K562 (cell line): Measurements from ENCODE around the gene HAPLN3. TPM values are rescaled to one million over a fixed set of nuclear protein-coding genes. Genes with fewer than 3 reads are reported as not detected.

Source experiments
- DMBX1 ChIP-seq: fragments of 250-450 bp; sonication (Bioruptor Pico); IDR thresholded peaks from 2 replicates; pipeline ENCODE4 v1.8.0; 2022; ENCODE audit warnings: inconsistent platforms, mild to moderate bottlenecking, moderate library complexity, borderline replicate concordance
- ETV1 ChIP-seq: fragments of 450-650 bp; conservative IDR thresholded peaks from 2 replicates; pipeline ENCODE4 v1.6.1; 2016; ENCODE audit warnings: missing genetic modification characterization, control low read depth, low read depth, missing compliant biosample characterization
- ID3 ChIP-seq, 2 experiments: fragments of 250-450 bp in 1 of 2; fragments of 450-650 bp in 1 of 2; sonication (Bioruptor Pico) in 1 of 2; IDR thresholded peaks; 2 replicates each; pipeline versions ENCODE4 v1.6.1 to v1.8.0; 2016 to 2021; ENCODE audit warnings: mild to moderate bottlenecking in 2 of 2, moderate library complexity in 2 of 2, missing compliant biosample characterization in 1 of 2, missing genetic modification characterization in 1 of 2
- ILK ChIP-seq: fragments of 450-650 bp; IDR thresholded peaks from 2 replicates; pipeline ENCODE4 v1.6.1; 2016; ENCODE audit warnings: missing genetic modification characterization, low read depth, mild to moderate bottlenecking, missing compliant biosample characterization, moderate library complexity, borderline replicate concordance
- JUN ChIP-seq, 2 experiments: sonication (generic) in 1 of 2; formaldehyde crosslinking in 1 of 2; IDR thresholded peaks; 2 replicates each; pipeline versions ENCODE4 v1.6.1 to v1.8.0; 2012 to 2022; ENCODE audit warnings: borderline replicate concordance in 2 of 2, mild to moderate bottlenecking in 2 of 2, improper control_type of control experiment in 1 of 2, low read depth in 1 of 2, low read length in 1 of 2, missing genetic modification reagents in 1 of 2
- JUND ChIP-seq, 2 experiments: IDR thresholded peaks; 2 replicates in 1 of 2; 3 replicates in 1 of 2; pipeline ENCODE4 v1.6.1; 2011; ENCODE audit warnings: borderline replicate concordance in 2 of 2, low read depth in 2 of 2, low read length in 2 of 2, improper control_type of control experiment in 1 of 2, missing biosample characterization in 1 of 2, missing genetic modification characterization in 1 of 2, missing genetic modification reagents in 1 of 2
- RFX7 ChIP-seq: fragments of 250-450 bp; sonication (Bioruptor Pico); IDR thresholded peaks from 2 replicates; pipeline ENCODE4 v1.5.1; 2021; ENCODE audit warnings: mild to moderate bottlenecking
- STAT5B ChIP-seq: fragments of 250-450 bp; sonication (Bioruptor Pico); IDR thresholded peaks from 2 replicates; pipeline ENCODE4 v1.8.0; 2021; ENCODE audit warnings: mild to moderate bottlenecking, inconsistent platforms
- TCF7L2 ChIP-seq: fragments of 150-350 bp; IDR thresholded peaks from 2 replicates; pipeline ENCODE4 v1.6.1; 2016; ENCODE audit warnings: low read depth, mild to moderate bottlenecking, low read length, moderate library complexity
- TSHZ1 ChIP-seq: fragments of 250-450 bp; sonication (Bioruptor Pico); IDR thresholded peaks from 2 replicates; pipeline ENCODE4 v1.4.0; 2020; ENCODE audit warnings: mild to moderate bottlenecking, moderate library complexity
- ZNF175 ChIP-seq: fragments of 200-800 bp; sonication (Bioruptor generic); IDR thresholded peaks from 2 replicates; pipeline ENCODE4 v1.6.1; 2016; ENCODE audit warnings: low read depth, mild to moderate bottlenecking, missing genetic modification characterization, missing compliant biosample characterization
- ZNF41 ChIP-seq: fragments of 250-450 bp; sonication (Bioruptor Pico); conservative IDR thresholded peaks from 2 replicates; pipeline ENCODE4 v1.4.0; 2020; ENCODE audit warnings: mild to moderate bottlenecking
- polyA plus RNA-seq, 8 experiments: library from polyadenylated mRNA; depleted of rRNA in 4 of 8; stranded (reverse) in 5 of 8; unstranded in 3 of 8; fragments of >200 nt; fragmentation: Nextera tagmentation in 2 of 8; fragmentation: Illumina TruSeq in 1 of 8; extraction: Ambion mirVana in 2 of 8; extraction: Trizol in 1 of 8; gene quantifications; 2 replicates each; pipeline versions ENCODE4 v1.2.1 to v1.2.3, GENCODE V29; 2011 to 2014; ENCODE audit warnings: inconsistent platforms in 1 of 8, missing spikeins in 1 of 8
- total RNA-seq, 7 experiments: library from RNA; depleted of rRNA in 6 of 7; stranded (reverse); fragments of >200 nt in 6 of 7; fragmentation: Illumina TruSeq in 2 of 7; extraction: Trizol in 2 of 7; gene quantifications; 2 replicates each; pipeline versions ENCODE4 v1.2.1 to v1.2.3, GENCODE V29; 2011 to 2021; ENCODE audit warnings: low replicate concordance in 1 of 7
- TF ChIP-seq, protein P1 (sequence below): IDR thresholded peaks from 2 replicates; pipeline ENCODE4 v1.6.1; 2014; ENCODE audit warnings: antibody characterized with exemption
- TF ChIP-seq, protein P2 (sequence below), 2 experiments: fragments of 200-800 bp in 1 of 2; sonication (Bioruptor generic) in 1 of 2; sonication (generic) in 1 of 2; formaldehyde crosslinking in 1 of 2; IDR thresholded peaks in 1 of 2; conservative IDR thresholded peaks in 1 of 2; 2 replicates each; pipeline versions ENCODE4 v1.5.0 to v1.6.1; 2016 to 2020; ENCODE audit warnings: missing compliant biosample characterization in 1 of 2, missing genetic modification characterization in 1 of 2, missing genetic modification reagents in 1 of 2
- TF ChIP-seq, protein P3 (sequence below): fragments of 250-450 bp; sonication (Bioruptor Pico); IDR thresholded peaks from 2 replicates; pipeline ENCODE4 v1.8.0; 2021; ENCODE audit warnings: mild to moderate bottlenecking, moderate library complexity

The HAPLN3 gene
- total and polyA plus RNA-seq, 9 of the 15 experiments (the other 6 are each of a cell fraction or from before 2014, with no cell fraction given) = 0.04 to 2.4 (median 0.65) TPM

GRCh38 chr15:88920186-88920891, 25.0 kb upstream of the HAPLN3 start (continued):
- TF ChIP-seq JUND (IDR thresholded peaks at IDR 0.05; ENCODE audit: borderline replicate concordance, low read depth, low read length) (peak; percentile 69), JUND (tag; IDR thresholded peaks at IDR 0.05; ENCODE audit: borderline replicate concordance, low read depth, low read length) (peak; percentile 34; the same call in 1 of the 3 replicates), DMBX1 (peak; percentile 98), JUN (IDR thresholded peaks at IDR 0.05; ENCODE audit: borderline replicate concordance, low read depth, low read length) (peak; percentile 56; the same call in 1 of the 2 replicates), JUN (CRISPR knock-in tag; IDR thresholded peaks at IDR 0.05; ENCODE audit: borderline replicate concordance) (no peak), ID3 (CRISPR knock-in tag; IDR thresholded peaks at IDR 0.05) (peak; percentile 40; the same call in 1 of the 2 replicates), ID3 (tag; IDR thresholded peaks at IDR 0.05) (peak; percentile 89), ZNF41 (CRISPR knock-in tag) (peak; percentile 78; the same call in 1 of the 2 replicates), ETV1 (0 out of 2 replicates have a peak, but pooled peaks have one; percentile 11), RFX7 (CRISPR knock-in tag) (no peak), TCF7L2 (no peak), STAT5B (CRISPR knock-in tag) (0 out of 2 replicates have a peak, but pooled peaks have one; percentile 41), ILK (tag) (peak; percentile 69; the same call in 1 of the 2 replicates), TSHZ1 (peak; percentile 82), ZNF175 (CRISPR knock-in tag) (peak; percentile 97)
- TF ChIP-seq, protein P1, sequence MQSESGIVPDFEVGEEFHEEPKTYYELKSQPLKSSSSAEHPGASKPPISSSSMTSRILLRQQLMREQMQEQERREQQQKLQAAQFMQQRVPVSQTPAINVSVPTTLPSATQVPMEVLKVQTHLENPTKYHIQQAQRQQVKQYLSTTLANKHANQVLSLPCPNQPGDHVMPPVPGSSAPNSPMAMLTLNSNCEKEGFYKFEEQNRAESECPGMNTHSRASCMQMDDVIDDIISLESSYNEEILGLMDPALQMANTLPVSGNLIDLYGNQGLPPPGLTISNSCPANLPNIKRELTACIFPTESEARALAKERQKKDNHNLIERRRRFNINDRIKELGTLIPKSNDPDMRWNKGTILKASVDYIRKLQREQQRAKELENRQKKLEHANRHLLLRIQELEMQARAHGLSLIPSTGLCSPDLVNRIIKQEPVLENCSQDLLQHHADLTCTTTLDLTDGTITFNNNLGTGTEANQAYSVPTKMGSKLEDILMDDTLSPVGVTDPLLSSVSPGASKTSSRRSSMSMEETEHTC = no peak
- TF ChIP-seq, protein P2, sequence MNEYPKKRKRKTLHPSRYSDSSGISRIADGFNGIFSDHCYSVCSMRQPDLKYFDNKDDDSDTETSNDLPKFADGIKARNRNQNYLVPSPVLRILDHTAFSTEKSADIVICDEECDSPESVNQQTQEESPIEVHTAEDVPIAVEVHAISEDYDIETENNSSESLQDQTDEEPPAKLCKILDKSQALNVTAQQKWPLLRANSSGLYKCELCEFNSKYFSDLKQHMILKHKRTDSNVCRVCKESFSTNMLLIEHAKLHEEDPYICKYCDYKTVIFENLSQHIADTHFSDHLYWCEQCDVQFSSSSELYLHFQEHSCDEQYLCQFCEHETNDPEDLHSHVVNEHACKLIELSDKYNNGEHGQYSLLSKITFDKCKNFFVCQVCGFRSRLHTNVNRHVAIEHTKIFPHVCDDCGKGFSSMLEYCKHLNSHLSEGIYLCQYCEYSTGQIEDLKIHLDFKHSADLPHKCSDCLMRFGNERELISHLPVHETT (CRISPR knock-in tag; conservative IDR thresholded peaks at IDR 0.05 in 1 of 2, IDR thresholded peaks at IDR 0.05 in 1 of 2) = peak in 1 of 2 experiments; percentile 88; a peak in 2 of 4 replicates
- TF ChIP-seq, protein P3, sequence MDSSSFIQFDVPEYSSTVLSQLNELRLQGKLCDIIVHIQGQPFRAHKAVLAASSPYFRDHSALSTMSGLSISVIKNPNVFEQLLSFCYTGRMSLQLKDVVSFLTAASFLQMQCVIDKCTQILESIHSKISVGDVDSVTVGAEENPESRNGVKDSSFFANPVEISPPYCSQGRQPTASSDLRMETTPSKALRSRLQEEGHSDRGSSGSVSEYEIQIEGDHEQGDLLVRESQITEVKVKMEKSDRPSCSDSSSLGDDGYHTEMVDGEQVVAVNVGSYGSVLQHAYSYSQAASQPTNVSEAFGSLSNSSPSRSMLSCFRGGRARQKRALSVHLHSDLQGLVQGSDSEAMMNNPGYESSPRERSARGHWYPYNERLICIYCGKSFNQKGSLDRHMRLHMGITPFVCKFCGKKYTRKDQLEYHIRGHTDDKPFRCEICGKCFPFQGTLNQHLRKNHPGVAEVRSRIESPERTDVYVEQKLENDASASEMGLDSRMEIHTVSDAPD (CRISPR knock-in tag) = peak; percentile 81; the same call in 1 of the 2 replicates
